T-cell (primary cell): ENCODE results near the gene CLSTN2. TPM values are rescaled to one million over a fixed set of nuclear protein-coding genes. Genes with fewer than 3 reads are reported as not detected.
A peak's percentile ranks its signal among the peaks of the same experiment; 100 is the strongest.

Experiments used
- ATAC-seq, 4 experiments: fragments of 200-7000 bp in 3 of 4; fragments of 150-1000 bp in 1 of 4; cut with Tn5 transposase; replicated peaks in 1 of 4; 1 replicate in 3 of 4; 2 replicates in 1 of 4; pipeline ENCODE4 v1.10.0; 2021; ENCODE audit warnings: moderate library complexity in 3 of 4, mild to moderate bottlenecking in 2 of 4, moderate number of reproducible peaks in 1 of 4
- CTCF ChIA-PET, 2 donors: fragments of 300-600 bp; sonication (Branson Sonifier 250); formaldehyde crosslinking; loops; one replicate each; lab custom pipeline; 2022; ENCODE audit warnings: antibody characterized with exemption in 2 of 2; lab: Charles Lee
- POLR2A ChIA-PET, 2 donors: fragments of 300-600 bp; sonication (Branson Sonifier 250); formaldehyde crosslinking; loops; one replicate each; lab custom pipeline; 2022; ENCODE audit warnings: antibody characterized with exemption in 2 of 2; lab: Charles Lee
- DNase-seq, 35 experiments: peaks; one replicate each; pipeline versions ENCODE4 v3.0.0 to v3.0.0-alpha.2; 2013 to 2023
- H3K27ac ChIP-seq: one replicate; pipeline ENCODE4 v1.5.1; 2013; ENCODE audit warnings: low read length
- H3K27me3 ChIP-seq, 2 experiments: replicated peaks in 1 of 2; 1 replicate in 1 of 2; 2 replicates in 1 of 2; pipeline versions ENCODE4 v1.6.1 to v1.7.0; 2013; ENCODE audit warnings: low read length in 1 of 2, mixed read lengths in 1 of 2; ENCODE audit not compliant: control insufficient read depth in 2 of 2, insufficient read depth in 2 of 2; ENCODE audit errors: extremely low read depth in 1 of 2
- H3K36me3 ChIP-seq, 2 donors: 1 replicate in 1 of 2; 2 replicates in 1 of 2; pipeline versions ENCODE4 v1.6.1 to v1.7.0; 2013; ENCODE audit warnings: low read length in 1 of 2; ENCODE audit not compliant: control insufficient read depth in 2 of 2, insufficient read depth in 1 of 2; ENCODE audit errors: extremely low read depth in 1 of 2
- H3K4me1 ChIP-seq, 2 experiments: 1 replicate in 1 of 2; 2 replicates in 1 of 2; pipeline versions ENCODE4 v1.6.1 to v1.7.0; 2013; ENCODE audit warnings: low read length in 2 of 2, mixed read lengths in 1 of 2; ENCODE audit not compliant: insufficient read depth in 2 of 2, control insufficient read depth in 1 of 2; ENCODE audit errors: extremely low read depth in 1 of 2
- H3K4me3 ChIP-seq, 2 donors: 1 replicate in 1 of 2; 2 replicates in 1 of 2; pipeline versions ENCODE4 v1.5.1 to v1.7.0; 2013; ENCODE audit warnings: mild to moderate bottlenecking in 2 of 2, low read length in 1 of 2, moderate library complexity in 1 of 2; ENCODE audit not compliant: control insufficient read depth in 1 of 2; ENCODE audit errors: extremely low read depth in 1 of 2
- H3K9me3 ChIP-seq: 2 replicates; pipeline ENCODE4 v1.7.0; 2013
- H3K27ac Mint-ChIP-seq, 2 donors: one replicate each; pipeline ENCODE4 v1.8.0; 2020 to 2021; ENCODE audit warnings: mild to moderate bottlenecking in 2 of 2, mixed read lengths in 2 of 2
- H3K27me3 Mint-ChIP-seq, 2 donors: one replicate each; pipeline ENCODE4 v1.8.0; 2021 to 2022; ENCODE audit warnings: mixed read lengths in 2 of 2
- H3K36me3 Mint-ChIP-seq: one replicate; pipeline ENCODE4 v1.8.0; 2021; ENCODE audit warnings: mixed read lengths
- H3K4me1 Mint-ChIP-seq, 3 donors: one replicate each; pipeline ENCODE4 v1.8.0; 2020 to 2022; ENCODE audit warnings: mixed read lengths in 3 of 3, mild to moderate bottlenecking in 1 of 3
- H3K4me3 Mint-ChIP-seq, 3 donors: one replicate each; pipeline ENCODE4 v1.8.0; 2020 to 2022; ENCODE audit warnings: mild to moderate bottlenecking in 3 of 3, mixed read lengths in 3 of 3, moderate library complexity in 3 of 3
- H3K9me3 Mint-ChIP-seq, 3 donors: one replicate each; pipeline ENCODE4 v1.8.0; 2020 to 2022; ENCODE audit warnings: mixed read lengths in 3 of 3
- WGBS: methylation state at CpG from one replicate; pipeline ENCODE4 v1.1.5; 2013; ENCODE audit warnings: missing lambda C conversion rate; ENCODE audit not compliant: insufficient coverage; 5-methylcytosine and 5-hydroxymethylcytosine counted together
- total RNA-seq, 35 experiments: library from RNA in 6 of 35; stranded (reverse) in 6 of 35; fragments of 120-200 nt in 1 of 35; gene quantifications; one replicate each; pipeline versions ENCODE4 v1.2.1 to v1.2.4 and lab custom pipeline; 2013 to 2026

Gene CLSTN2
- total RNA-seq, 5 donors from 2014 or later (not counting 1 experiment from before 2014, with no cell fraction given), result under 0.01 to 0.12 (median 0.03) TPM; not detected in 2

DNA sequence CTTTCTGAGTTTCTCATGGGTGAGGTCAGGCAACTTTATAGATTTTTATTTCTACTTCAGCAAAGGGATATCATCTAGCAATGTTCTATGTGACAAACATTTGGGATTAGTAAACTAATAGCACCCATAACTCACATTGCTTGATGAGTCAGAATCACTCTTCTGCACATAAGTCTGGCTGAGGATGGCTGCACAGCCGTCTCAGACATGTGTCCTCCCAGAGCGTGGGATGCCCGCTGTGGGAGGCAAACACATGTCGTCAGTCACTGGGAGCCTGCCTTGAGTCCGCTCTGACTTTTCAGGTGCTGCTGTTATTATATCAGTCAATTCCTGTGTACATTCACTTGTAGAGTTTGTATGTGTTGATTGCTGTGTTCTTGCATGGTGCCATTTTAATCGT lies 512.2 kb downstream of the CLSTN2 start:
- H3K27ac Mint-ChIP-seq, result no peak overlapping the region
- Histone ChIP-seq H3K4me3 (no peak overlapping the region), H3K4me1 (no peaks in the 10 kb centered on the region), H3K9me3 (no peaks in the 10 kb centered on the region), H3K27me3 (peaks cover 0 to 2% of the 10 kb centered on the region in 2 experiments), H3K36me3 (no peaks in the 10 kb centered on the region), H3K27ac (no peak overlapping the region)
- DNase-seq, result no peak
- ChIA-PET POLR2A (no interaction called here), CTCF (no interaction called here)
- peaks cover 1 to 13% of the 10 kb centered on the region in 2 donors for H3K27me3 Mint-ChIP-seq
- WGBS, result 100% methylated on average over 3 of the region's 6 CpGs
- H3K9me3 Mint-ChIP-seq, result no peaks in the 10 kb centered on the region
- ATAC-seq, result no peak
- H3K4me1 Mint-ChIP-seq, result no peaks in the 10 kb centered on the region
- no peak overlapping the region for H3K4me3 Mint-ChIP-seq
- no peaks in the 10 kb centered on the region for H3K36me3 Mint-ChIP-seq

DNA sequence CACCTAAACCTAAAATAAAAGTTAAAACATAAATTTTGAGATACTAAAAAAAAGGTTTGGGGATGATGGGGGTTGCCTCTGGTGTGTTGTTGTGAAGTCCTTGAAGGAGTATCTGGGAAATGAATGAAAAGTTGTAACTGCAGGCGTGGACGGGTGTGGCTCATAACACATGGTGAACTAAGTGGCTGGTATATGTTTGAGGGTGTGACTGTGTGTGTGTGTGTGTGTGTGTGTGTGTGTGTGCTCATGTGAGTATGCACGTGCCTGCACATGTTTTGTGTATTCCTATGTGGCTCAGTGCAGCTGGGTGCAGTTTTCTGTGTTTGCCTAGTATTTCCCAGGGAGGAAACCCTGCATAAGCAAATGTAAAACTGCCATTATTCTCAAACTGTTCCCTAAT lies 513.0 kb downstream of the CLSTN2 start:
- no peaks in the 10 kb centered on the region for H3K9me3 ChIP-seq
- 49% methylated on average over 2 of the region's 3 CpGs for WGBS
- no peak overlapping the region for H3K27ac ChIP-seq
- H3K27ac Mint-ChIP-seq, result no peak overlapping the region
- peaks cover 0 to 4% of the 10 kb centered on the region in 2 donors for H3K27me3 Mint-ChIP-seq
- no peaks in the 10 kb centered on the region for H3K9me3 Mint-ChIP-seq
- no peaks in the 10 kb centered on the region for H3K36me3 ChIP-seq
- no peak for ATAC-seq
- CTCF ChIA-PET, result no interaction called here
- H3K4me3 Mint-ChIP-seq, result no peak overlapping the region
- H3K27me3 ChIP-seq, result peaks cover 0 to 2% of the 10 kb centered on the region in 2 experiments
- no peaks in the 10 kb centered on the region for H3K4me1 Mint-ChIP-seq
- H3K4me1 ChIP-seq, result no peaks in the 10 kb centered on the region
- no peaks in the 10 kb centered on the region for H3K36me3 Mint-ChIP-seq
- POLR2A ChIA-PET, result no interaction called here
- no peak for DNase-seq
- no peak overlapping the region for H3K4me3 ChIP-seq

GRCh38 chr3:140449413-140450256 lies 514.6 kb downstream of the CLSTN2 start:
- Histone ChIP-seq H3K9me3 (no peaks in the 10 kb centered on the region), H3K4me1 (no peaks in the 10 kb centered on the region), H3K27ac (no peak overlapping the region), H3K4me3 (no peak overlapping the region), H3K36me3 (no peaks in the 10 kb centered on the region), H3K27me3 (peaks cover 0 to 2% of the 10 kb centered on the region in 2 experiments)
- no peaks in the 10 kb centered on the region for H3K4me1 Mint-ChIP-seq
- no peak overlapping the region for H3K27ac Mint-ChIP-seq
- WGBS, result 89% methylated on average over 4 of the region's 5 CpGs
- no peaks in the 10 kb centered on the region for H3K27me3 Mint-ChIP-seq
- CTCF ChIA-PET, result no interaction called here
- DNase-seq, result no peak
- H3K9me3 Mint-ChIP-seq, result no peaks in the 10 kb centered on the region
- ATAC-seq, result no peak
- POLR2A ChIA-PET, result no interaction called here
- no peaks in the 10 kb centered on the region for H3K36me3 Mint-ChIP-seq
- H3K4me3 Mint-ChIP-seq, result no peak overlapping the region

- H3K36me3 Mint-ChIP-seq, result no peaks in the 10 kb centered on the region
- H3K4me3 Mint-ChIP-seq, result no peak overlapping the region
- ChIA-PET CTCF (interaction anchor here in 1 of 2 donors (0.6 kb wide), 1 partner anchor 616 kb away, joined by 3 read pairs; no protein-coding TSS in a partner anchor), POLR2A (interaction anchor here in 1 of 2 donors (0.6 kb wide), 1 partner anchor 74 kb away, joined by 6 read pairs; no protein-coding TSS in a partner anchor)
- no peak overlapping the region for H3K4me3 ChIP-seq
- no peak overlapping the region for H3K27ac Mint-ChIP-seq
- H3K4me1 ChIP-seq, result no peaks in the 10 kb centered on the region
- no peaks in the 10 kb centered on the region for H3K9me3 ChIP-seq
- no peaks in the 10 kb centered on the region for H3K36me3 ChIP-seq
- ATAC-seq (no peak), DNase-seq (peak in 1 of 35 experiments; percentile 16)
- H3K4me1 Mint-ChIP-seq, result no peaks in the 10 kb centered on the region
- WGBS, result no CpG with 5 or more reads among the region's 2 CpGs
- H3K27ac ChIP-seq, result no peak overlapping the region
- H3K27me3 ChIP-seq, result peaks cover 0 to 6% of the 10 kb centered on the region in 2 experiments
- H3K27me3 Mint-ChIP-seq, result no peaks in the 10 kb centered on the region
- H3K9me3 Mint-ChIP-seq, result no peaks in the 10 kb centered on the region
These were observed 518.8 kb downstream of the CLSTN2 start for GRCh38 chr3:140453750-140454149.

DNA sequence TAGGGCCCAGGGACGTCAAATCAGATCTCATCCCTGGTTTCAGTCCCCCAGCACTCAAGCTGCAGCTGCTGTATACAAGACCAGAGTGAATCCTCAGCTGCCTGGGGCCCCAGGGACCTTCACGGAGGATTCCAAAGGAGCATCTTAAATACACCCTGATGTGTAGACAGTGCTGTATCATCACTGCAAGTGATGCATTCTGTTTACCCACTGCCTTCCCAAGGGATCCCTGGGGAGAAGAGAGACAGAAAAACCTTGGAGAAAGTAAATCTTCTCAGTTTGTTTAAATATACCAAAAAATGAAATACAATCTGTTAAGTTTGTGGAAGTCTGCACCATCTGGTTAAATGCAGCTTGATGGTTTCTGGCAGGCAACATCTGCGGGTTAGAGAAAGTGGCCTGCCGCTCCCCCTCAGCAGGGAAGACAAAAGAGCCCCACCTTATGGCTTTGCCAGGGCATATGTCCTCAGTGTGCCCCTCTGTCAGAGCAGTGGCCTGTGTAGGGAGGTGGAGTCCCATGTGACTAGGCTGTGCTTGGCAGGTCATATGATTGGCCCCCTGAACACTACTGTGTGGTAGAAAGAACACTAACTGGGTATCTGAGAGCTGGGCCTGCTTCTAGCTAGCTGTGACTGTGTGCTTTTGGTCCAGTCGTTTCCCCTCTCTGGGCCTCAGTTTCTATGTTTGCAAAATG lies 520.7 kb downstream of the CLSTN2 start:
- H3K4me3 Mint-ChIP-seq, result no peak overlapping the region
- no peaks in the 10 kb centered on the region for H3K36me3 Mint-ChIP-seq
- ATAC-seq (no peak), DNase-seq (no peak)
- ChIA-PET CTCF (no interaction called here), POLR2A (no interaction called here)
- no peaks in the 10 kb centered on the region for H3K9me3 ChIP-seq
- H3K36me3 ChIP-seq, result no peaks in the 10 kb centered on the region
- no peaks in the 10 kb centered on the region for H3K9me3 Mint-ChIP-seq
- no peaks in the 10 kb centered on the region for H3K4me1 Mint-ChIP-seq
- H3K4me1 ChIP-seq, result no peaks in the 10 kb centered on the region
- no peaks in the 10 kb centered on the region for H3K27me3 Mint-ChIP-seq
- H3K27ac ChIP-seq, result no peak overlapping the region
- H3K4me3 ChIP-seq, result no peak overlapping the region
- no peak overlapping the region for H3K27ac Mint-ChIP-seq
- H3K27me3 ChIP-seq, result peaks cover 0 to 8% of the 10 kb centered on the region in 2 experiments
- 70% methylated on average over 3 of the region's 5 CpGs for WGBS

DNA sequence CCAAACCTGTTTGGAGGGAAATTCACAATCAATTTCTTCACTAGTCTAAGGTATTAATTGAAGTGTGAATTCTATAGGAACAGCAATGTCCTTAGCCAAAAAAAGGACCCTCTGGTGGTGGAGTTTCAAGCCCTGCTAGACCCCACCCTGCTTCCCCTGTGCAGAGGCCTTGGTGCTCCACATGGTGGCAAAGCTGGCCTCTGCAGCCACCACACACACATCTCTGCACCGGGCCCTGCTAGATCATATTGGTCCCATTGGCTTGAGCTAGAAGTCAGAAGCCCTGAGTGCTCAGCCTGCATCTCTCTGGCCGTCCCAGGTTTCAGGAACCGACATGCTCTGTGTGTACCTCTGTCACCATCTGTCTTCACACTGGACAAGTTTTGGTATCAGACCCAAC lies 522.0 kb downstream of the CLSTN2 start:
- Mint-ChIP-seq H3K9me3 (no peaks in the 10 kb centered on the region), H3K36me3 (no peaks in the 10 kb centered on the region), H3K4me3 (no peak overlapping the region), H3K4me1 (no peaks in the 10 kb centered on the region), H3K27me3 (no peaks in the 10 kb centered on the region), H3K27ac (no peak overlapping the region)
- 100% methylated on average over 2 of the region's 3 CpGs for WGBS
- H3K4me1 ChIP-seq, result no peaks in the 10 kb centered on the region
- no peaks in the 10 kb centered on the region for H3K9me3 ChIP-seq
- POLR2A ChIA-PET, result no interaction called here
- CTCF ChIA-PET, result no interaction called here
- ATAC-seq (no peak), DNase-seq (no peak)
- peaks cover 0 to 8% of the 10 kb centered on the region in 2 experiments for H3K27me3 ChIP-seq
- H3K4me3 ChIP-seq, result no peak overlapping the region
- H3K27ac ChIP-seq, result no peak overlapping the region
- H3K36me3 ChIP-seq, result no peaks in the 10 kb centered on the region
